Choroid plexus epithelial cell (primary cell): ENCODE data around the gene FBRS.

Experiments
- DNase-seq: peaks from one replicate; pipeline ENCODE4 v3.0.0-alpha.2; 2010; ENCODE audit warnings: low read depth
- H3K4me3 ChIP-seq: 2 replicates; pipeline ENCODE4 v1.5.1; 2011; ENCODE audit warnings: low read depth, mild to moderate bottlenecking, control low read depth, low read length, moderate library complexity
- CTCF ChIP-seq: conservative IDR thresholded peaks from 2 replicates; pipeline ENCODE4 v1.5.1; 2011; ENCODE audit warnings: low read depth, mild to moderate bottlenecking, control low read depth, inconsistent platforms, low read length, moderate library complexity

Gene FBRS

GRCh38 chr16:30715750-30716445 lies 57.7 kb downstream of the FBRS start:
- H3K4me3 ChIP-seq = no peak overlapping the region
- DNase-seq = peak; percentile 68
- TF ChIP-seq CTCF = no peak

GRCh38 chr16:30720086-30720485 lies 61.9 kb downstream of the FBRS start:
- no peak for TF ChIP-seq CTCF
- H3K4me3 ChIP-seq = no peak overlapping the region
- DNase-seq = no peak
